Measurements from ENCODE around the gene SF1.
A peak's percentile ranks its signal among the peaks of the same experiment; 100 is the strongest.

Gene SF1

GRCh38 chr11:64793271-64794160 is 15.2 kb upstream of the SF1 start:
- Histone ChIP-seq H2AFZ (ENCODE audit: low read length) (peak overlapping the region; percentile 79), H3K9ac (ENCODE audit: low read depth, low read length, poor library complexity, severe bottlenecking) (peak overlapping the region; percentile 44), H3K27me3 (ENCODE audit: insufficient read depth, low read length, poor library complexity, severe bottlenecking) (no peaks in the 10 kb centered on the region), H3K4me3 (ENCODE audit: low read length, poor library complexity, severe bottlenecking) (peak overlapping the region; percentile 0), H3F3A (ENCODE audit: low read depth) (peaks cover 2% of the 10 kb centered on the region; the same call in 1 of the 2 replicates), H3K4me2 (ENCODE audit: low read depth, low read length, poor library complexity, severe bottlenecking) (peak overlapping the region; percentile 41), H3K36me3 (ENCODE audit: insufficient read depth, low read length) (no peaks in the 10 kb centered on the region), H3K9me3 (ENCODE audit: insufficient read depth, low read depth, low read length) (no peaks in the 10 kb centered on the region), H4K20me1 (ENCODE audit: insufficient read depth, low read length, poor library complexity, severe bottlenecking) (no peaks in the 10 kb centered on the region), H3K79me2 (ENCODE audit: insufficient read depth, low read length) (no peaks in the 10 kb centered on the region), H3K9me2 (replicated peaks; ENCODE audit: low read depth, low read length) (no peaks in the 10 kb centered on the region), H3K4me1 (ENCODE audit: insufficient read depth, low read length, poor library complexity, severe bottlenecking) (peaks cover 35% of the 10 kb centered on the region)
- TF ChIP-seq CTCF (conservative IDR thresholded peaks at IDR 0.05; ENCODE audit: low read length) (no peak), EZH2phosphoT487 (IDR thresholded peaks at IDR 0.05; ENCODE audit: borderline replicate concordance) (no peak)

- Histone ChIP-seq H3K4me3 (ENCODE audit: low read length, poor library complexity, severe bottlenecking) (no peak overlapping the region), H3K9me3 (ENCODE audit: insufficient read depth, low read depth, low read length) (no peaks in the 10 kb centered on the region), H2AFZ (ENCODE audit: low read length) (no peak overlapping the region), H3F3A (ENCODE audit: low read depth) (peaks cover 2% of the 10 kb centered on the region; the same call in 1 of the 2 replicates), H3K36me3 (ENCODE audit: insufficient read depth, low read length) (no peaks in the 10 kb centered on the region), H4K20me1 (ENCODE audit: insufficient read depth, low read length, poor library complexity, severe bottlenecking) (no peaks in the 10 kb centered on the region), H3K9ac (ENCODE audit: low read depth, low read length, poor library complexity, severe bottlenecking) (no peak overlapping the region), H3K4me2 (ENCODE audit: low read depth, low read length, poor library complexity, severe bottlenecking) (no peak overlapping the region), H3K27me3 (ENCODE audit: insufficient read depth, low read length, poor library complexity, severe bottlenecking) (no peaks in the 10 kb centered on the region), H3K79me2 (ENCODE audit: insufficient read depth, low read length) (no peaks in the 10 kb centered on the region), H3K4me1 (ENCODE audit: insufficient read depth, low read length, poor library complexity, severe bottlenecking) (peaks cover 35% of the 10 kb centered on the region), H3K9me2 (replicated peaks; ENCODE audit: low read depth, low read length) (no peaks in the 10 kb centered on the region)
- no peak for TF ChIP-seq CTCF (conservative IDR thresholded peaks at IDR 0.05; ENCODE audit: low read length)
- TF ChIP-seq EZH2phosphoT487 (IDR thresholded peaks at IDR 0.05; ENCODE audit: borderline replicate concordance), result no peak
These were observed 14.1 kb upstream of the SF1 start for GRCh38 chr11:64792482-64792881.

GRCh38 chr11:64791781-64792291 is 13.5 kb upstream of the SF1 start:
- Histone ChIP-seq H2AFZ (ENCODE audit: low read length) (no peak overlapping the region), H4K20me1 (ENCODE audit: insufficient read depth, low read length, poor library complexity, severe bottlenecking) (no peaks in the 10 kb centered on the region), H3K4me3 (ENCODE audit: low read length, poor library complexity, severe bottlenecking) (no peak overlapping the region), H3K9me2 (replicated peaks; ENCODE audit: low read depth, low read length) (no peaks in the 10 kb centered on the region), H3F3A (ENCODE audit: low read depth) (peaks cover 2% of the 10 kb centered on the region; the same call in 1 of the 2 replicates), H3K27me3 (ENCODE audit: insufficient read depth, low read length, poor library complexity, severe bottlenecking) (no peaks in the 10 kb centered on the region), H3K36me3 (ENCODE audit: insufficient read depth, low read length) (no peaks in the 10 kb centered on the region), H3K4me1 (ENCODE audit: insufficient read depth, low read length, poor library complexity, severe bottlenecking) (peaks cover 29% of the 10 kb centered on the region), H3K9me3 (ENCODE audit: insufficient read depth, low read depth, low read length) (no peaks in the 10 kb centered on the region), H3K4me2 (ENCODE audit: low read depth, low read length, poor library complexity, severe bottlenecking) (no peak overlapping the region), H3K9ac (ENCODE audit: low read depth, low read length, poor library complexity, severe bottlenecking) (no peak overlapping the region), H3K79me2 (ENCODE audit: insufficient read depth, low read length) (no peaks in the 10 kb centered on the region)
- TF ChIP-seq CTCF (conservative IDR thresholded peaks at IDR 0.05; ENCODE audit: low read length), result no peak
- no peak for TF ChIP-seq EZH2phosphoT487 (IDR thresholded peaks at IDR 0.05; ENCODE audit: borderline replicate concordance)
